ENCODE measurements around the gene ZFP36L2.

The ZFP36L2 gene

DNA sequence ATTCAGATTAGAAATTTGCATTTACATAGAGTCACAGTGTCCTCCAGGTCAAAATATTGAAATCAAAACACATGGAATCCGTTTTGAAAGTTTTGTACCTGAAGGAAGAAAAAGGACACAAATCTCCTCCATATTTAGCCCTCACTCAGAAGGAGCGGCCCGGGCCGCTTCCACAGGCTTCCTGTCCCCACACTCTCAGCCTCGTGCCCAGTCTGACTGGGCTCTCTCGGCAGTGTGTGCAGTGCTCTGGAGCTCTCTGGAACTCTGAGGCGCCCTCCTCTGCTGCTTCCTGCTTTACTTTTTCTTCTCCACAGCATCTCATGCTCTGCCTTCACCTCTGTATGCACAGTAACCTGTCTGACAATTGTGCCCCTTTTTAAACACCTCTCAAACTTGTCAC, 22.2 kb upstream of the ZFP36L2 start:
- no peak for DNase-seq (ENCODE audit: low read depth)

DNA sequence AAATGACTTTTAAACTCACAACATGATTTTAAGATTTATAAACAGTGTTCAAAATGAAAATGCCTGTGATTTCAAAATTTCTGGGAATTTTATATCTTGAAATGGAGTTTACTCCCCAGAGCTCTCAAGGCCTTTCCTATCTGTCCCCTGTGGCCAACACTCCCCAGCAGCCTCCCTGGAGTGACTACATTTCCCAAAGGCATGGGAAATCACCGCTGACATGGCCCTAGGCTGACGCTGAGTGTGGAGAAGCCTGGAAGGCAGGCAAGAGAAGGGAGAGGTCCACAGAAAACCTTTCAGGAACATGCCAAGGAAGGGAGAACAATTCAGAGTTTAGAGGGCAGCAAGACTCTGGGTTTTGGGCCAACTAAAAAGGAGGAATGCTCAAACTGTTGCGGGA, 20.2 kb upstream of the ZFP36L2 start:
- DNase-seq (ENCODE audit: low read depth): no peak

DNA sequence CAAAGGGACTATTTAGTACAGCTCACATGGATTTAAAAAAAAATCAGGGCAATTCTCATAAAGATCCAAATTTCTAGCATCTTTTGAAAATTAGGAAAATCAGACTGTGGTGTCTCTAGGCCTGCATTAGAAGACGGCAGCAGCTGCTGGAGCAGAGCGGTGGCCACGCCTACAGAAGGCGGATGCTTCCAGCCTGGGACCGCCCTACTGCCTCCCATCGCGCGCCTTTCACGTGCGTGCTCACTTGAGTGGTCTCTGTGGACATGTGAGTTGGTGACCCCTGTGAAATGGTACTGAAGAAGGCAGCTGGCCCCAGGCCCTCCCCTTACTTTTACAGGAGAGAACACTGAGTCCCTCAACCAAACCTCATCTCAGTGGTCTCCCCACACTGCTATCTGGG, 15.2 kb upstream of the ZFP36L2 start:
- no peak for DNase-seq (ENCODE audit: low read depth)

DNA sequence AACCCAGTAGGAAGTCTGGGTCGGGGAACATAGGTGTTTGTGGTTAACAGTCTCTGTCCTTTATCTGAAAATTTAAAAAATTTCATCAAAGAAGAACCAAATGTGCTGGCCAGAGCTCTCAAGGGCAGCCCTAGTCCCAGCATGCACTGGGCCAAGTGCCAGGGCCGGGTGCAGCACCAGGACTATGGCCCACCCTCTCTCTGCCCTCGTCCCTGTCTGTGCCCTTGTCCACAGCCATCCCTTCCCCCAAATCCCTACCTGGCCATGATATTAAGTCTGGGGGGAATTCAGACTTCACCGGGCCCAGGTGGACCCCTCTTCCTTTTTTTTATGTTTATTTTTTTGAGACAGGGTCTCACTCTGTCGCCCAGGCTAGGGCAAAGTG, 14.4 kb upstream of the ZFP36L2 start:
- DNase-seq (ENCODE audit: low read depth): no peak

DNA sequence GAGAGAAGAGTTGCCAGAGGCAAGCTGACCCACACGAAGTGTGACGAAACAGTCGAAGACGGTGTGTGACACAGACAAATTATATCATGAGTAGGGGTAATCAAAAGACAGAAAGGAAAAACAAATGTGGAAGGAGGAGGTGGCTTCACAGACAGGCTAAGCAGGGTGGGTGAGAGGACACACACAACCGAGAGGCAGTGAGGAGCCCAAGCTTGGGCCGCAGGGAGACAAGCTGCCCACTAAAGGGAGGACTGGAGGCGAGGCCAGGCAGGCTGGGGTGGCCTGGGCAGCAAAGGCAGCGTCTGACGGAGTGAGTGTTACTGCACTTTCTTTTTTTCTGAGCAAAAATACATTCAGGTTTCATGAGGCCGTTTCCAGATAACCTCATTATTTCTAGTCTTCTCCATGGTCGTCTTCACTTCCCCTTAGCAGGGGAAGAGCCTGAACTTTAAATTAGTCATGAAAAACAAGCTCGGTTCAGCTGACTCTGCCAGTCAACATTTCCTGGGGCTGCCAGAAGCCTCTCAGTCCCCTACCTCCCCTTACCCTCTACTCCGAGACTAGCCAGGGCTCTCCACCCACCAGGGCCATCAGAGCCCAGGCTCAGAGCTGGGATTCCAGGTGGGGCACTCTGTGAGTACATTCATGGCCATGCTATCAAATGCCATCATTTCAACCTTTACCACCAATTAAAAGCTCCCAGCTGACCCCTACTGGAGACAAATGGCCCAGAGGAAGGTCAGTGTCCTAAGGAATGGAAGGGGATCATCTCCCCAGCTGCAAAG, 13.8 kb upstream of the ZFP36L2 start:
- DNase-seq (ENCODE audit: low read depth): no peak

DNA sequence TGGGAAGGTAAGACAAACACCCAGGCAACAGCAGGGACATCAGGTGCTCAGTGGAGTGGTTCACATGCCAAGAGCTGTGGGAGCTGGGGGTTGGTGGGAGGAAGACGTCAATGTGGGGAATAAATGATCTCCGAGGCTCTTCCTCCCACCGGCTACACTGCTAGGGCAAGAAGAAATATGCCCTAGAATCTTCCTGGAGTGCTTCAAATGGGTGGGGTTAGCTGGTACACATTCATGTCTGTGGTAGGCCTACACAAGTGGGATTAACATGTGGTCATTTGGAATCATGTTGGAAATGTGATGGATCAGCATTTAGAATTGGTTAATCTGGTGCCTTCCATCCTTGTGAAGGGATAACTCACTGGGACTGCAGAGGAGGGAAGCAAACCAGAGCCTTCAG, 12.4 kb upstream of the ZFP36L2 start:
- peak; percentile 59 for DNase-seq (ENCODE audit: low read depth)

DNA sequence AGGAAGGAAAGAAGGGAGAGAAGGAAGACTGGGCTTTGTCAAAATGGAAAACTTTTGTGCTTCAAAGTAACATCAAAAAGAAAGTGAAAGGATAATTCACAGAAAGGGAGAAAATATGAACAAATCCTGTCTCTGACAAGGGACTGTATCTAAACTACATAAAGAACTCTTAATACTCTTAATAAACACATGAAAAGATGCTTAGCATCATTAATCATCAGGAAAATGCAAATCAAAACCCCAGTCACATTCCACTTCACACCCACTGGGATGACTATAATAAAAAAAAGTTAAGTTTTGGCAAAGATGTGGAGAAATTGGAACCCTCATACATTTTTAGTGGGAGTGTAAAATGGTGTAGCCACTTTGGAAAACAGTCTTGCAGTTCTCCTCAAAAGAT, 11.8 kb upstream of the ZFP36L2 start:
- no peak for DNase-seq (ENCODE audit: low read depth)

DNA sequence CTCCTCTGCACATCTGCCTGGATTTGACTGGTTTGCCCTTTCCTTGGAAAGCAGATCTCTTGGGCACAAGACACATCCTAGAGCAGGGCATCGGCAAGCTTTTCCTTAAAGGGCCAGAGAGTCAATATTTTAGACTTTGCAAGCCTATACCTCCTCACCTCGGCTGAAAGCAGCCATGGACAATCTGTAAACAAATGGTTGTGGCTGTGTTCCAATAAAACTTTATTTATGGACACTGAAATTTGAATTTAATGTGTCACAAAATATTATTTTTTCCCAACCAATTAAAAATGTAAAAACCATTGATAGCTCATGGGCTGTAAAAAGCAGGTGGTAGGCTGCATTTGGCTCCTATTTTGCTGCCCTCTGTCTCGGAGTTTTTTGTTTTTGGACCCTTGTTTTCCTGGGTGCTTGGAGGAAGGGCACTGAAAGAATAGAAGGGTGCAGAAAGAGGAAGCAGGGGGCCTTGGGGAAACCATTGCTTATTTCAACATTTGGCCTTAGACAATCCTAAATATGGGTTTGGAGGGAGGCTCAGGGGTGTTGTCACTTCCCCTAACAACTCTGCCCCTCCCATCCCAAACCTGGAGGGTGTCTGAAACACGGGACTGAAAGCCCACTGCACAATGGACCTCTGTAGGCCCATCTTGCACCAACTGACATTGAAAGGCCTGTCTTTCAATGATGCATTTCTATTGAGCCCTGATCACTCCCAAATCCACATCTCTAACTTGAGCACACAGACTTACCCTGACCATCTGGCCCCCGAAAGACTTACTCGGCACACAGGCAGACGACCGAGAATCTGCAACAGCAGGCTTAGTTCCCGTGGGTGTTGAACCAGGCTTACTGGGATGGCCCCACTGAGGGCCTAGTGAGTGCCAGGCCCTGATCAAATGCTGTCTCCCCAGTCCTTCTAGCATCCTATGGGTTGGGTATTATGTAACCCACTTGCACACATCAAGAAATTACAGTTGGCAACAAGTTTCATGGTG, 7.1 kb upstream of the ZFP36L2 start:
- no peak for DNase-seq (ENCODE audit: low read depth)

DNA sequence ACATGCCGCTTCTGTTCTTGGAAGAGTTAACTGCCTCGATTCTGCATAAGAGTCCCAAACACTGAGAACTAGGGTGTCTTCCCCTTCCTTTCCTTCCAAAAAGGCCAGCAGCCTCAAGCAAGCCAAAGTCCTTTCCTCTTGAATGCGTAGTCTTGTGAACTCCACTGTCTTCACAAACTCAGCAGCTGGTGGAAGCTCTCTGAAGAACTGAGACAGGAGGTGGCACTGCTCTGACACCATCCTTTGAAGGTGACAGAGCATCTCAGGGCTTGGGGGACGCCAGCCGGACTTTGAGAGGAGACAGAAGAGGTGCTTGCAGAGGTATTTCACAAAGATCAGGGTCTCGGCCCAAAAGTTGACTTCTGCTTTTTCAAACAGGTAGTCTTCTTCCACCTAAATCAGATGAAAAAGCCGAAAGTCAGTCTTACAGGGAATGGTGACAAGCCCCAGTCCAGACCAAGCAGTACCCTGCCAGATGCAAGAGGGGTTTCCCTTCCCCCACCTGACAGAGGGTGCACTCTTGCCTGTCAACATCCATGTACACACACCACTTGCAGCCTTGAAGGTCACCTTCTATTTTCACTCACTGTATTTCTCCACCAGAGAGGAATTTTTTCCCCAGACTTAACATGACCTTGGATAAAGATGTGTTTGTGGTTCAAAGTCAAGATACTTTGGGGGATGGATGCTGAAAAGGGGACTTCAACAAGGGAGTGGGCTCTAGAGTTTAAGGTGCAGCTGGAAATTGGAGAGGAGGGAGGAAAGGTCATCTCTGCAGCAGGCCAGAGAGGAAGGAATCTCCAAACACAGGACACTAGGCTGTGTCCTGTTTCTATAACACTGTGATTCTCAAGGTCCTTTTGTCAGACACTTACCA, 4.8 kb upstream of the ZFP36L2 start:
- DNase-seq (ENCODE audit: low read depth): no peak

DNA sequence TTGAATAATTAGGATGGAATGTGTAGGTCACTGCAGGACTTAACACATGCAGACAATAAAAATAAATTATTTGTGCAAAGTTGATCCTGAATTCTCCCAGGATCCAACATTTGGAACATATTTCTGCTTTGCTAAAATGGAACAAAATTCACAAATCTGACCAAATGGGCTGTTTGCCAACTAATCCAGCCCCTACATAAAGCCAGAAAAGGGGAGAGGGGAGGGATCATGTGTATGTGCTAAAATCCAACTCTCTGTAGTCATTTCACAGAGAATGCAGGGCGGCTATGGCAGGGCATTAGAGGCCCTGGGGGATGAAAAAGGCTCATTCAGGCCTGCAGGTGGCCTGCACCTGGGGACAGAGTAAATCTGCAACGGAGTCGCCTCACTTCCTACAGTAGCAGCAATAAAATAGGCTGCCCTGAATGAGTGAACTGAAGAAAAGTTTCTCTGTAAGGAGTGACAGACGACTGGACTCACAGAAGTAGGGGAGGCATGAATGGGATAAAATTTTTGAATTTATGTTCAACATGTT, 4.0 kb upstream of the ZFP36L2 start:
- DNase-seq (ENCODE audit: low read depth): no peak

DNA sequence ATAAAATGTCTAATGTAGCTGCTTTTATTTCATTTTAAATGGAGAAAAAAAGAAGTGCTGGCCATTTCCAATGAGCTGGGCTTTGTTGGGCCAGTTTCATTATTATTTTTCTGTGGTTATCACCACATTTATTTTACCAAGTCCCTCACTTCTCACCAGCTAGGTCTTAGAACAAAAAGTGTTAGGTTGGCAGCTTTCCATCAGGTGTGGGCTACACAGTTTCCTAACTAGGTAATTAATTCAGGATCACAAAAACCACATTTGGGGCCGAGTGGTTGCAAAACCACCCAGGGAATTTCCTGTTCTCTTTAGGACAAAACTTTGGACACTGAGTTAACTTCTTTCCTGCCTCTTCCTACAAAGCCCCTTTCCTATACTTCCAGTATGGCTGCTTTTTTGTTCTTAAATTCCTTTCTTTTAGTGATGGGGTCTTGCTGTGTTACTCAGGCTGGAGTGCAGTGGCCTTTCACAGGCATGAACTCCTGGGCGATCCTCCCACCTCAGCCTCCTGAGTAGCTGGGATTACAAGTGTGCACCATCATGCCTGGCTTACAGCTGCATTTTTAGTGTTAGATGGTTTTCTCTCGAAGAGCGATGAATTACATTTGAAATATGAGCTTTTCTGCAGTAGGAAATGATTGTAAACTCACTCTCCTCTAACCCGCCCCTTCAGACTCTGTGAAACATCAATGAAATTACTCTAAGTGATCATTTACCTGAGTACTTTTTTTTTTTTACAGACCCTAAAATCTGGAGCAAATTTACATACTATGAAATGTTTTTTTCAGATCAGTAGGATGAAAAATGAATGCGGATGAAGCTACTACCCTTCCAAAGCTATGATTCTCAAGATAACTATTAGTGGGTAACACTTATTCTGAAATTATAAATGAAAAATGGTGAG, 2.6 kb upstream of the ZFP36L2 start:
- DNase-seq (ENCODE audit: low read depth): peak; percentile 36

DNA sequence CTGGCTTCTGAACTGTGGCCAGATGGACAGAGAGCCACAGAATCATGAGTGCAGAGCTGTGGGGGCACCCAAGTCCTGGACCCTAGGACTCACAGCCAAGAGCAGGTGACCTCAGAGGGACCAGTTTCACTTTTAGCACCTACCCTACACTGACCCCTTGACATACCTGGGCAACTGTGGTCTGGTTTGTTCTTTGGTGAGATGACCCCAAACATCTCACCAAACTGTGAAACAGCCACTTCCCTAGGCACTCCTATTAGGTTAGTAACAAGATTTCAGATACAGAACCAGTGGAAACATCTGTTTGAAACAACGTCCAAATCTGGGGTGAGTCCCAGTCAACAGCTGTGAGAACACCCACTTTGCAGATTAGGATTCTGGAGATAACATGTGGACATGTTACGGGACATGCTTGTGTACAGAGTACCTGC, 1.9 kb upstream of the ZFP36L2 start:
- DNase-seq (ENCODE audit: low read depth): no peak

DNA sequence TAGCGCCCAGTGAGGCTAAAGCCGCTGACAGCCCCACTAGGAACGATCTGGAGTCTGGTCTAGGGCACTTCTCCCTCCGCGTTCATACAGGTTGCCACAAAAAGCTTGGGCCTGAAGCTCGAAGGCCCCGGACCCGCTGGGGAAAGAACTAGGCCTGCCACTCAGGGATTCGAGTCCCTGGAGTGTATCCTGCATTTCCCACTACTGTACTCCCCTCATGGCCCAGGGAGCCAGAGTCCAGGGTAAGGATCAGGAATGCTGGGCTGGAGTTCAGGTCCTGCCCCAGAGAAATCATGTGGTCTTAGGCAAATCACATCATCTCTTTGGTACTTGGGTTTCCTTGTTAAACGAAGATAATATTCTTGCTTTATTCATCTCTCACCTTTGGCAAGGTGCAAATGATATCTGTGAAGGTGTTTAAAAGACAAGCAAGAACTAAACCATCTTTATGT, 1.4 kb upstream of the ZFP36L2 start:
- no peak for DNase-seq (ENCODE audit: low read depth)

DNA sequence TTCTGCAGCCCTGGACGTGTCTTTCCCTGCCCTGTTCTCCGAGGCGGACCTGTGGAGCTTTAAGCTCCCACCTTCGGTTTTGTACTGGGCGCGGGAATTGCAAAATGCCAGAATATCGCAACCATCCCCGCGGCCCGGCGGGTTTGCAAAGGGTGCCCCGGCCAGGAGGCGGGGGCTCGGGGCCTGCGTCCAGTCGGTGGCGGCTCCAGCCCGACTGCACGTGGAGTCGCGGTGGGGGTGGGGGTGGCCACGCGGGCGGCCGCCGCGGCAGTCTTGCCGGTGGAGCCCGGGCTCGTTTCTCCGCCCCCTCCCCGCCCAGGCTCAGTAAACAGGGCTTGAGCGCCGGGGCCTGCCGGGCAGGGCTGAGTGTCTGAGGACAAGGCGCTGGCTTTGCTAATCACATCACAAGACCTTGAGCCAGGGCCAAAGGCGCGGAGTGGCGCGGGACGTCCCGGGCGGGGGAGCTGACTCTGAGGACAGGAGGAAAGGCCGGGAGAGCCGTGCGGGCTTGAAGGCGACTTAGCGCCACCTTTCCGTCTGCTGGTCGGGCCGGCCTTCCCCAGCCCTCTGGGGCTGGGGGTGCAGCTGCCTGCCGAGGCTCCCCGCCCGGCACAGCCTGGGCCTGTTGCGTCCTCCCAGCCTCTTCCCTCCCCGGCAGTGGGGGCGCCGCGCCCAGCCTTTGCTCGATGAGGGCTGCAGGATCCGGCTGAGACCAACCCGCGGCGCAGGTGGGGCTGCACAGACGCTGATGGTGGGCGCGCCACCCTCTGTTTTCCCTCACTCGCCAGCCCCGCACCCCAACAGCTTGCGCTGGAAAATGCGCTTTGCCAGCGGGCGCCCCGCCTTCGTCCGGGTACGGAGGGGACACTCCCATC, 786 bp upstream of the ZFP36L2 start:
- DNase-seq (ENCODE audit: low read depth): peak; percentile 77

DNA sequence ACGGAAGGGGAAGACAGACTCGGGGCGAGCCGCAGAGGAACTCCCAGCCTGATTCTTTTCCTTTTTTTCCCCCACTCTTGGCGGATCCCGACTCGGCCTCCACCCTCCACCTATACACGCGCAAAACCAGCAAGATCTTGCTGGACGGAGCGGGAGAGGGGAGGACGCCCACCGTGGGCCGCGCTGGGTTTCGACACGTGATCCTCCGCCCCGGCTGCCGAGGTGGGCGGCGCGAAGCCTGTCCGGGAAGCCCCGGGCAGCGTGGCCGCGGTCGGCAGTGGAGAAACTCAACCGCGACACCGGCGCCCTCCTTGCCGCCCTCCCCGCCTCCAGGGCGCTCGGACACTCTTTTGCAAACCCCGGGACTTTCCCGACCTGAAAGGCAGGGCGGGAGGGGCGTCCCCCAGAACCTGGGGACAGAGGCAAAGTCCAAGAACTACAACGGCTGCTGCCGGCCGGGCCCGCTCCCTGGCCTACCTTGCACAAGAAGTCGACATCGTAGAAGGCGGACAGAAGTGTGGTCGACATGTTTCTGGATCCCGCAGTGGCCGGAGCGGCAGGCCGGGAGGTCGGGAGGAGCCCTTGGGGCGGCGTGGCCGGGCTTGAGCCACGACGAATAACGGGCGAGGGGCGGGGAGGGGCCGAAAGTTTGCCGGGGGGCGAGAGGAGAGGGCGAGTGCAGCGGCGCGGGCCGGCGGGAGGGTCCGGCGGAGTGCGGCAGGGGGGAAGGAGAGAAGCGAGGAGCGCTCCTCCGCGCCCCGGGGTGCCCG, 433 bp downstream of the ZFP36L2 start:
- DNase-seq (ENCODE audit: low read depth): peak; percentile 66

DNA sequence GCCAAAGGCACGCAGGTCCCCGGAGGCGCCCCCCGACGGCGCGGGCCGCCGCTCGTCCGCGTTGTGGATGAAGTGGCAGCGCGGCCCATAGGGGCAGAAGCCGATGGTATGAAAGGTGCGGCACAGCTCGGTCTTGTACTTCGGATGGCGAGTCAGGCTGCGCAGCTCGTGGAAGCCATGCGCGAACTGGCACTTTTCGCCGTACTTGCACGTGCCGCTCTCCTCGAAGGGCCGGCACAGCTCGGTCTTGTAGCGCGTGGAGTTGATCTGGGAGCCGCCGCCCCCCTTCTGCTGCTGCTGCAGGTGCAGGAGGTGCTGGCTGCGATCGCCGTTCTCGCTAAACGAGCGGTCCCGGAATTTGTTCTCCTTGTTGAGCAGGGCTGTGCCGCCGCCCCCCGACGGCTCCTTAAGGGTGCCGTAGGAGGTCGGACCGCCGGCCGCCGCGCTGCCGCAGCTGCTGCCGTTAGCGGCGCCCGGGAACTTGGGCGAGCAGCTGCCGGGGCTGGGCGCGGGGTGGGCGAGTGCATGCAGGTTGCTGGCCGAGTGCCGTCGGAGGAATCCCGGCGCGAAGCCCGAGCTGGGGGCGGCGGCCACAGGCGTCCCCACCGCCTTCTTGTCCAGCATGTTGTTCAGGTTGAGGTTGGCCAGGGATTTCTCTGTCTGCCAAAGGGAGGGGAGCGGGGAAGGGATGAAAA, 1.2 kb downstream of the ZFP36L2 start:
- peak; percentile 54 for DNase-seq (ENCODE audit: low read depth)

DNA sequence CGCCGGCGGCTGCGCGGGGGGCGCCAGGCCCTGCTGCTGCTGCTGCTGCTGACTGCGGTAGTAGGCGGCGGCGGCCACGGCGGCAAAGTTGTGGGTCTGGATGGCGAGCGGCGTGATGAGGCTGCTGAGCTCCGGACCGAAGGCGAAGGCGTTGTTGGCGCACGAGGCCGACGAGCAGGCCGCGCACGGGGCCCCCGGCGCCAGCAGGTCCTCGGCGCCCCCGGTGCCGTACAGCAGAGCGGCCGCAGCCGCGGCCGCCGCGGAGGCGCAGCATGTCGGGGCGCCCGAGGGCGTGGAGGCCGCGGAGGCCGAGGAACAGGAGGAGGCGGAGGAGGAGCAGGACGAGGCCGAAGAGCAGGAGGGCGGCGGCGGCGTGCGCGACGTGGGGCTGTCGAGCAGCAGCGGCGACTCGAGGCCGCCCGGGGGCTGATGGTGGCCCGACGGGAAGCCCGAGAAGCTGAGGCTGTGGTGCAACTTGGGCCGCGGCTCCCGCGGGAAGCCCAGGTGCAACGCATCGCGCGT, 1.8 kb downstream of the ZFP36L2 start:
- DNase-seq (ENCODE audit: low read depth): peak; percentile 25

DNA sequence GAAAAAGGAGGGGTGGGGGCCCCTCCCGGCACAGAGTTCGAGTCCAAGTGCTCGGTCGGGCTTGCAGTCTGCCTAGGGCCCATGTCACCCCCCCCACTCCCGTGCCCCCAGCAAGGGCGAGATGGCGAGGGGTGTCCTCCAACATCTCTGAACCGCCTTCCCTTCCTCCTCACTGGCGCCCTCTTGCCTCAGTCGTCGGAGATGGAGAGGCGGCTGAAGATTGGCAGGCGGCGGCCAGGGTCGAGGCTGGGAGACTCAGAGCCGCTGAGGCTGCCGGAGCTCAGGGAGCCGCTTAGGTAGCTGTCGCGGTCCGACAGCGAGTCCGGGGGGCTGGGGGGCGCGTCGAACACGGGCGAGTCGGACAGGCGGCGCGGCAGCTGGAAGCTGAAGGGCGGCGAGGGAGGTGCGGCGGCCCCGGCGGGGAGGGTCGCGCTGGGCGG, 2.3 kb downstream of the ZFP36L2 start:
- peak; percentile 69 for DNase-seq (ENCODE audit: low read depth)
